HUES48 (cell line): ENCODE data around the gene PRSS12.

ENCODE experiments used
- H3K27ac ChIP-seq: one replicate; pipeline ENCODE4 v1.7.0; 2013; ENCODE audit warnings: low read depth, low read length, inconsistent platforms
- H3K27me3 ChIP-seq: 2 replicates; pipeline ENCODE4 v1.6.1; 2013; ENCODE audit warnings: mild to moderate bottlenecking, low read length; ENCODE audit not compliant: control insufficient read depth, insufficient read depth
- H3K36me3 ChIP-seq: 2 replicates; pipeline ENCODE4 v1.6.1; 2013; ENCODE audit warnings: low read length; ENCODE audit not compliant: control insufficient read depth, insufficient read depth
- H3K4me1 ChIP-seq: 2 replicates; pipeline ENCODE4 v1.6.1; 2013; ENCODE audit warnings: mild to moderate bottlenecking, low read length; ENCODE audit not compliant: control insufficient read depth, insufficient read depth
- H3K4me3 ChIP-seq: 2 replicates; pipeline ENCODE4 v1.5.1; 2013; ENCODE audit warnings: mild to moderate bottlenecking, low read depth, low read length
- H3K9ac ChIP-seq: 2 replicates; pipeline ENCODE4 v1.6.1; 2013; ENCODE audit warnings: mild to moderate bottlenecking, low read depth, low read length, moderate library complexity
- H3K9me3 ChIP-seq: 2 replicates; pipeline ENCODE4 v1.6.1; 2013; ENCODE audit warnings: low read length; ENCODE audit not compliant: control insufficient read depth, insufficient read depth

PRSS12 gene

GRCh38 chr4:118340109-118340508 lies 12.7 kb downstream of the PRSS12 start:
- Histone ChIP-seq H3K9me3 (no peaks in the 10 kb centered on the region), H3K27ac (no peak overlapping the region), H3K4me3 (no peak overlapping the region), H3K27me3 (no peaks in the 10 kb centered on the region), H3K9ac (no peak overlapping the region), H3K4me1 (peaks cover 34% of the 10 kb centered on the region), H3K36me3 (no peaks in the 10 kb centered on the region)

DNA sequence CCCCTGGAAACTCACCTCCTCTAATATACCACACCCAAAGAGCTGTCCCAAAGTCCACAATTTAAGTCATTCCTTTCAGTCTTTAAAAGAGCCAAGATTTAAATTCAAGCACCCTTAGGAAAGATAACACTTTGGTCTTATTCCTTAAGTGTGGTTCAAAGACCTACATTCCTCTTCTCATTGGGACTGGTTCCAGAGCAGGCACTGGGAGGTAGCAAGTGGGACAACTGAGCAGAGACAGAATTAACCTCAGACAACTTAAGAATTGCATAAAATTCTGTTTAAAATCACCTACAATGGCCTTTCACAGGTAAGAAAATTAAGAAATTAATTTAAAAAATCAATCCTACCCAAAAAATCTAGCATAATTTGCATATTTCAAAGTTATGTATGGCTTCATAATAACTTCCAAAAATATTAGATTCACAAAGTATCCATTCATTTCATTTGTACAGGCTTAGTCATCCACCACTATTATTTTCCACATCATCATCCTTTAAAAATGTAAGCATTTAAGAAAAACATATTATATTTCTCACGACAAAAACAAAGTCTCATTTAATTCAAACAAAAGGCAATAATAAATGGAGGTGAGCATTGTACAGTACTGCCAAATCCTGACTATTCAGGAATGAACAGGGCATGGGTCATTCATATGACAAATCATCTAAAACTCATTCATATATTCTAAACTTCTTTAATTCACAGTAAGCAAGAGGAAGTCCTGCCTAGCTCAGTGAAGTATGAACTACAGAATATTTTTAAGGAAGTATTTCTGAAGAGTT lies 13.6 kb downstream of the PRSS12 start:
- H3K9ac ChIP-seq: no peak overlapping the region
- no peaks in the 10 kb centered on the region for H3K36me3 ChIP-seq
- peaks cover 30% of the 10 kb centered on the region for H3K4me1 ChIP-seq
- H3K4me3 ChIP-seq: no peak overlapping the region
- H3K27me3 ChIP-seq: no peaks in the 10 kb centered on the region
- no peaks in the 10 kb centered on the region for H3K9me3 ChIP-seq
- no peak overlapping the region for H3K27ac ChIP-seq

DNA sequence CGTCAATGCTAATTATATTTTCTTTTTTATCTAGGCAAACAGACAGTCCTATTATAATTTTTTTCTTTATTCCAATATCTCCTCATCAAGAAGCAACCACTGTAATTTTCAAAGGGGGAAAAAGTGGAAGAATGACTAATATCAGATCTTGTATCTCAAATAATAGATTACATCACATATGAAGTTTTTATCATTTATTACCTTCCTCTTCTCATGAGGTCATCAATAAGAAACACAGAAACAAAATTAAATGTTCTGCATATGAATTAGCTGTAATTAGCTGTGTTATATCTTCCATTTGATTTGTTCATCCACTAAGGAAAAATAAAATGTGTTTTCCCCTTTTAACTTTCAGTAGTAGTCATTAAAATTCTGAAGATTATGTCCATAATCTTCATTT lies 14.3 kb downstream of the PRSS12 start:
- no peak overlapping the region for H3K9ac ChIP-seq
- no peaks in the 10 kb centered on the region for H3K36me3 ChIP-seq
- no peaks in the 10 kb centered on the region for H3K27me3 ChIP-seq
- H3K27ac ChIP-seq: no peak overlapping the region
- H3K4me1 ChIP-seq: peaks cover 27% of the 10 kb centered on the region
- H3K9me3 ChIP-seq: no peaks in the 10 kb centered on the region
- H3K4me3 ChIP-seq: no peak overlapping the region

GRCh38 chr4:118337954-118338353 lies 14.8 kb downstream of the PRSS12 start:
- Histone ChIP-seq H3K9ac (no peak overlapping the region), H3K4me1 (peaks cover 27% of the 10 kb centered on the region), H3K27me3 (no peaks in the 10 kb centered on the region), H3K36me3 (no peaks in the 10 kb centered on the region), H3K9me3 (no peaks in the 10 kb centered on the region), H3K4me3 (no peak overlapping the region), H3K27ac (no peak overlapping the region)

GRCh38 chr4:118335774-118336173 lies 17.0 kb downstream of the PRSS12 start:
- Histone ChIP-seq H3K4me3 (no peak overlapping the region), H3K4me1 (peaks cover 27% of the 10 kb centered on the region), H3K36me3 (no peaks in the 10 kb centered on the region), H3K9me3 (no peaks in the 10 kb centered on the region), H3K27me3 (no peaks in the 10 kb centered on the region), H3K27ac (no peak overlapping the region), H3K9ac (no peak overlapping the region)

DNA sequence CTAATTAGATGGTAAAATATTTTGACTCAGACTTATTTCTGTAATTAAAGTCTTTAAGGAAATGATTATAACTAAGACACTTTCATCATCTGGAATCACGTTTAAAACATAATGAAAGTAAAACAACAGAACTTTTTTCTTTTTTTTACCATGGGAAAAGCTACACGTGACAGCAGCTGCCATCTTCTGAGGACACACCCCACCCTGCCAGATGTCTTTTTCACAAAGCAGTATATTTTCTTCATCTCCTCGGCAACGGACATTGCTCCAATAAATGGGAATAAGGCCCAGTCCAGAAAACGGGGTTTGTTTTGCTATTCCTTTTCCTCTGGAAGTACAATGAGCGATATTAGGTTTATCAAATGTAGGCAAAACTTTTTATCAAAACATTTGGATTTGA lies 17.5 kb downstream of the PRSS12 start:
- peaks cover 23% of the 10 kb centered on the region for H3K4me1 ChIP-seq
- H3K9ac ChIP-seq: no peak overlapping the region

DNA sequence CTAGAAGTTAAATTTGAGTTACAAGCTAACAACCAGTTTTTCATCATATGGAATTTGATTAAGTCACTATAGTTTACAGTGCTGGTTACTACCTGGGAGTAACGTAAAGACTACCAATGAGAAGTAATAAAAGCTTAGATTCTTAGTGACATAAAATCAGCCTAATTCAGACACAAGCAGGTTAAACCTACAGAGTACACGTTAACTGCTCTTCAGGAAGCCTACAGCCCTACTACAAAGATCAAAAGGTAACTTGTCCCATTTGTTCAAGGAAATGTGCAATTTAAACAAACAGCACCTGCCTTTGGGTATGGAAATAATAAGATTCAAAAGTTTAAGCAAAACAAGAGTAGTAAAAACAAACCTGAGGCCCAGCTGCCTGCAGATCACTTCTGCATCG lies 21.5 kb downstream of the PRSS12 start:
- 0 out of 2 replicates have a peak, but pooled peaks cover 1% of the 10 kb centered on the region for H3K4me1 ChIP-seq
- no peak overlapping the region for H3K9ac ChIP-seq
- H3K36me3 ChIP-seq: no peaks in the 10 kb centered on the region
- no peaks in the 10 kb centered on the region for H3K27me3 ChIP-seq
- no peak overlapping the region for H3K27ac ChIP-seq
- no peaks in the 10 kb centered on the region for H3K9me3 ChIP-seq
- no peak overlapping the region for H3K4me3 ChIP-seq

More for the DNA sequence above, 17.5 kb downstream of the PRSS12 start:
- H3K9me3 ChIP-seq: no peaks in the 10 kb centered on the region
- no peak overlapping the region for H3K4me3 ChIP-seq
- no peaks in the 10 kb centered on the region for H3K27me3 ChIP-seq
- H3K27ac ChIP-seq: no peak overlapping the region
- no peaks in the 10 kb centered on the region for H3K36me3 ChIP-seq

DNA sequence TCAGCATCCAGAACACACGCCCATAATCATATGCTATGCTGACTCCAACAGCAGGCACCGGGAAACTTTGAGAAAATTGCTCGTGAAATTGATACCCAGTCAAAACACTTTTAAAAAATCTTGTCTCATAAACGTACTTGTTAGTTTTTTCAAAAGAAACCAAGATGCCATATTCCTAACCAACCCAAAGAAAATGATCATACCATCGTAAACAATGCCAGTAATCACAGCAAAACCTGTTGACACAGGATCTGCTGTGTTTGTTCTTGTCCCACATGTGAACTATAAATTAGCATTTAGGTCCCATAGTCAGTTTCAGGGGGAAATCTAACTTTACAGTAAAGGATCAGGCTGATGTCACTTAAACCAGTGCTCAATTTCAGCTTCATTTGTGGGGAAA lies 23.0 kb downstream of the PRSS12 start:
- Histone ChIP-seq H3K27me3 (no peaks in the 10 kb centered on the region), H3K9me3 (no peaks in the 10 kb centered on the region), H3K4me1 (peaks cover 8% of the 10 kb centered on the region; the same call in 1 of the 2 replicates), H3K9ac (no peak overlapping the region), H3K36me3 (no peaks in the 10 kb centered on the region), H3K27ac (no peak overlapping the region), H3K4me3 (no peak overlapping the region)

GRCh38 chr4:118327554-118328241 lies 25.1 kb downstream of the PRSS12 start:
- Histone ChIP-seq H3K27me3 (no peaks in the 10 kb centered on the region), H3K9me3 (no peaks in the 10 kb centered on the region), H3K9ac (no peak overlapping the region), H3K4me3 (no peak overlapping the region), H3K36me3 (no peaks in the 10 kb centered on the region), H3K27ac (no peak overlapping the region), H3K4me1 (peaks cover 13% of the 10 kb centered on the region)

DNA sequence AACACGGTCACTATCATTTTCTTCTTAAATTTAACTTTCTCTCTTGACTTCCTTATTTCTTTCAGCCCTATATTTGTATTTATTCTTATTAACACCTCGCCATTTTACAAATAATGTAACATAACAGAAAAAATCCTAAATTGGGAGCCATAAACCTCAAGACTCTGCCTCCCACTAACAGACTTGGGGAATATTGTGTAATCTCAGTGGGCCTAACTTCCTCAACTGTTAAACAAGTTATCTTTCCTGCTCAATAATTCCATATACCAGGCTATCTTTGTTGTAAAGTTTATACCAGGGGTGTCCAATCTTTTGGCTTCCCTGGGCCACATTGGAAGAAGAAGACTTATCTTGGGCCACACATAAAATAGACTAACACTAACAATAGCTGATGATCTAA lies 26.2 kb downstream of the PRSS12 start:
- Histone ChIP-seq H3K4me1 (peaks cover 15% of the 10 kb centered on the region), H3K36me3 (no peaks in the 10 kb centered on the region), H3K27ac (no peak overlapping the region), H3K9me3 (no peaks in the 10 kb centered on the region), H3K4me3 (no peak overlapping the region), H3K9ac (no peak overlapping the region), H3K27me3 (no peaks in the 10 kb centered on the region)

- peaks cover 15% of the 10 kb centered on the region for H3K4me1 ChIP-seq
- no peaks in the 10 kb centered on the region for H3K36me3 ChIP-seq
- H3K9ac ChIP-seq: no peak overlapping the region
- no peaks in the 10 kb centered on the region for H3K9me3 ChIP-seq
- no peak overlapping the region for H3K4me3 ChIP-seq
- H3K27me3 ChIP-seq: no peaks in the 10 kb centered on the region
- no peak overlapping the region for H3K27ac ChIP-seq
Observed at GRCh38 chr4:118325431-118325830, 27.4 kb downstream of the PRSS12 start.
